GM12878 (cell line): Measurements from ENCODE around the gene VPS52. TPM values are rescaled to one million over a fixed set of nuclear protein-coding genes. Genes with fewer than 3 reads are reported as not detected.

ENCODE experiments used
- ASH2L ChIP-seq: fragments of 300-600, 200-600 bp; sonication (generic); IDR thresholded peaks from 2 replicates; pipeline ENCODE4 v1.6.1; 2017; ENCODE audit warnings: low read depth, mild to moderate bottlenecking, borderline replicate concordance
- BACH1 ChIP-seq: fragments of 450-650 bp; IDR thresholded peaks from 2 replicates; pipeline ENCODE4 v1.6.1; 2017; ENCODE audit warnings: mild to moderate bottlenecking, borderline replicate concordance
- BHLHE40 ChIP-seq, 2 experiments: fragments of 450-650 bp in 1 of 2; IDR thresholded peaks; 2 replicates each; pipeline ENCODE4 v1.6.1; 2011 to 2017; ENCODE audit warnings: low read depth in 2 of 2, borderline replicate concordance in 1 of 2, improper control_type of control experiment in 1 of 2, low read length in 1 of 2, mild to moderate bottlenecking in 1 of 2
- CREB1 ChIP-seq: IDR thresholded peaks from 2 replicates; pipeline ENCODE4 v1.6.1; 2012; ENCODE audit warnings: low read depth, mild to moderate bottlenecking, inconsistent platforms
- DPF2 ChIP-seq: fragments of 450-650 bp; IDR thresholded peaks from 2 replicates; pipeline ENCODE4 v1.6.1; 2017; ENCODE audit warnings: mild to moderate bottlenecking
- E2F8 ChIP-seq: fragments of 450-650 bp; IDR thresholded peaks from 2 replicates; pipeline ENCODE4 v1.6.1; 2018; ENCODE audit warnings: mild to moderate bottlenecking, low read depth, moderate library complexity; ENCODE audit not compliant: partially characterized antibody
- EED ChIP-seq: sonication (generic); IDR thresholded peaks from 2 replicates; pipeline ENCODE4 v1.6.1; 2016; ENCODE audit warnings: antibody characterized with exemption, low read depth
- ETV6 ChIP-seq, 2 experiments: fragments of 450-650 bp in 1 of 2; IDR thresholded peaks in 1 of 2; conservative IDR thresholded peaks in 1 of 2; 2 replicates each; pipeline ENCODE4 v1.6.1; 2014; ENCODE audit warnings: antibody characterized with exemption in 1 of 2, borderline replicate concordance in 1 of 2, low read depth in 1 of 2, mild to moderate bottlenecking in 1 of 2, moderate library complexity in 1 of 2
- IKZF1 ChIP-seq: fragments of 450-650 bp; conservative IDR thresholded peaks from 2 replicates; pipeline ENCODE4 v1.6.1; 2017; ENCODE audit warnings: antibody characterized with exemption, mild to moderate bottlenecking
- JUND ChIP-seq: IDR thresholded peaks from 2 replicates; pipeline ENCODE4 v1.6.1; 2012; ENCODE audit warnings: low read depth, mild to moderate bottlenecking, low read length, improper control_type of control experiment, moderate library complexity
- MTA2 ChIP-seq: fragments of 450-650 bp; IDR thresholded peaks from 2 replicates; pipeline ENCODE4 v1.6.1; 2016; ENCODE audit warnings: low read depth, mild to moderate bottlenecking, moderate library complexity
- MYC ChIP-seq: IDR thresholded peaks from 2 replicates; pipeline ENCODE4 v1.6.1; 2011; ENCODE audit warnings: mild to moderate bottlenecking, low read length, moderate library complexity, inconsistent platforms; ENCODE audit not compliant: insufficient read depth, insufficient replicate concordance, insufficient read length, severe bottlenecking
- NBN ChIP-seq: fragments of 450-650 bp; IDR thresholded peaks from 2 replicates; pipeline ENCODE4 v1.6.1; 2016
- NR2C2 ChIP-seq: IDR thresholded peaks from 2 replicates; pipeline ENCODE4 v1.6.1; 2011; ENCODE audit warnings: borderline replicate concordance, low read depth; ENCODE audit not compliant: control insufficient read depth, insufficient read length
- SIN3A ChIP-seq: IDR thresholded peaks from 2 replicates; pipeline ENCODE4 v1.6.1; 2012; ENCODE audit warnings: low read depth, low read length, improper control_type of control experiment
- SMARCA5 ChIP-seq: fragments of 450-650 bp; IDR thresholded peaks from 2 replicates; pipeline ENCODE4 v1.6.1; 2017; ENCODE audit warnings: mild to moderate bottlenecking
- SREBF1 ChIP-seq: IDR thresholded peaks from 2 replicates; pipeline ENCODE4 v1.6.1; 2012; ENCODE audit warnings: mild to moderate bottlenecking, low read length
- SREBF2 ChIP-seq: IDR thresholded peaks from 2 replicates; pipeline ENCODE4 v1.6.1; 2012; ENCODE audit warnings: mild to moderate bottlenecking, low read length
- SRF ChIP-seq, 2 experiments: IDR thresholded peaks; 2 replicates each; pipeline ENCODE4 v1.6.1; 2011; ENCODE audit warnings: low read depth in 2 of 2, low read length in 2 of 2, mild to moderate bottlenecking in 1 of 2, moderate library complexity in 1 of 2
- SUPT20H ChIP-seq: IDR thresholded peaks from 2 replicates; pipeline ENCODE4 v1.6.1; 2011; ENCODE audit warnings: low read depth, mild to moderate bottlenecking, low read length, moderate library complexity, borderline replicate concordance; ENCODE audit not compliant: control insufficient read depth
- ZNF592 ChIP-seq: fragments of 450-650 bp; IDR thresholded peaks from 2 replicates; pipeline ENCODE4 v1.6.1; 2017; ENCODE audit warnings: mild to moderate bottlenecking, moderate library complexity
- ZNF622 ChIP-seq: fragments of 450-650 bp; IDR thresholded peaks from 2 replicates; pipeline ENCODE4 v1.6.1; 2017; ENCODE audit warnings: mild to moderate bottlenecking, inconsistent platforms
- polyA plus RNA-seq, 11 experiments: library from polyadenylated mRNA; depleted of rRNA in 4 of 11; unstranded in 6 of 11; stranded (reverse) in 5 of 11; fragments of >200 nt; fragmentation: Nextera tagmentation in 4 of 11; fragmentation: Illumina TruSeq in 1 of 11; extraction: Ambion mirVana in 4 of 11; extraction: Trizol in 1 of 11; gene quantifications; 1 replicate in 1 of 11; 2 replicates in 10 of 11; pipeline versions ENCODE4 v1.2.1 to v1.2.3, GENCODE V29; 2011 to 2016; ENCODE audit warnings: inconsistent platforms in 2 of 11, missing spikeins in 2 of 11, low read depth in 1 of 11
- total RNA-seq, 4 experiments: library from RNA; depleted of rRNA in 3 of 4; stranded (reverse); fragments of >200 nt in 3 of 4; fragmentation: Illumina TruSeq in 1 of 4; extraction: Trizol in 1 of 4; gene quantifications; 2 replicates each; pipeline versions ENCODE4 v1.2.1 to v1.2.3, GENCODE V29; 2013 to 2021
- TF ChIP-seq, protein P1 (sequence below): IDR thresholded peaks from 2 replicates; pipeline ENCODE4 v1.6.1; 2012; ENCODE audit warnings: low read length, inconsistent platforms

Gene VPS52
- total and polyA plus RNA-seq, 10 of the 15 experiments (the other 5 are each of a cell fraction or from before 2014, with no cell fraction given): 11.3 to 52.7 (median 36.7) TPM

GRCh38 chr6:33299237-33299944, 27.7 kb upstream of the VPS52 start (continued):
- TF ChIP-seq ZNF592: no peak
- peak; percentile 92 for TF ChIP-seq IKZF1
- no peak for TF ChIP-seq SREBF1
- TF ChIP-seq MTA2: peak; percentile 63; the same call in 1 of the 2 replicates
- TF ChIP-seq ETV6 (conservative IDR thresholded peaks at IDR 0.05 in 1 of 2, IDR thresholded peaks at IDR 0.05 in 1 of 2; ENCODE audit: borderline replicate concordance in 1 of 2, low read depth in 1 of 2): peak in 1 of 2 experiments; percentile 72; a peak in 1 of 4 replicates
- no peak for TF ChIP-seq SREBF2
- peak; percentile 91 for TF ChIP-seq E2F8
- peak; percentile 72 for TF ChIP-seq EED
- TF ChIP-seq, protein P1, sequence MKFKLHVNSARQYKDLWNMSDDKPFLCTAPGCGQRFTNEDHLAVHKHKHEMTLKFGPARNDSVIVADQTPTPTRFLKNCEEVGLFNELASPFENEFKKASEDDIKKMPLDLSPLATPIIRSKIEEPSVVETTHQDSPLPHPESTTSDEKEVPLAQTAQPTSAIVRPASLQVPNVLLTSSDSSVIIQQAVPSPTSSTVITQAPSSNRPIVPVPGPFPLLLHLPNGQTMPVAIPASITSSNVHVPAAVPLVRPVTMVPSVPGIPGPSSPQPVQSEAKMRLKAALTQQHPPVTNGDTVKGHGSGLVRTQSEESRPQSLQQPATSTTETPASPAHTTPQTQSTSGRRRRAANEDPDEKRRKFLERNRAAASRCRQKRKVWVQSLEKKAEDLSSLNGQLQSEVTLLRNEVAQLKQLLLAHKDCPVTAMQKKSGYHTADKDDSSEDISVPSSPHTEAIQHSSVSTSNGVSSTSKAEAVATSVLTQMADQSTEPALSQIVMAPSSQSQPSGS: peak; percentile 33; the same call in 1 of the 2 replicates
- peak; percentile 97 for TF ChIP-seq NBN
- no peak for TF ChIP-seq MYC
- TF ChIP-seq ZNF622: no peak
- TF ChIP-seq JUND: no peak
- peak; percentile 59 to 89 for TF ChIP-seq SRF (IDR thresholded peaks at IDR 0.05; ENCODE audit: low read depth in 2 of 2, low read length in 2 of 2)
- no peak for TF ChIP-seq SUPT20H
- TF ChIP-seq DPF2: peak; percentile 79; the same call in 1 of the 2 replicates
- TF ChIP-seq SMARCA5: peak; percentile 93
- peak; percentile 27 for TF ChIP-seq CREB1
- no peak; the same call in 1 of the 2 replicates for TF ChIP-seq BACH1
- TF ChIP-seq ASH2L: no peak
- TF ChIP-seq SIN3A: peak; percentile 66
- 0 out of 4 replicates have a peak, but pooled peaks have one; percentile 4 to 46 for TF ChIP-seq BHLHE40 (IDR thresholded peaks at IDR 0.05; ENCODE audit: borderline replicate concordance in 1 of 2, low read depth in 2 of 2, low read length in 1 of 2)
- no peak for TF ChIP-seq NR2C2
